Hindlimb muscle (tissue), 1 donor: ENCODE results near the gene KCNS1. TPM values are rescaled to one million over a fixed set of nuclear protein-coding genes. Genes with fewer than 3 reads are reported as not detected.
A peak's percentile ranks its signal among the peaks of the same experiment; 100 is the strongest.

Experiments used
- DNase-seq: peaks from one replicate; pipeline ENCODE4 v3.0.0-alpha.2; 2013
- polyA plus RNA-seq: library from polyadenylated mRNA; unstranded; fragments of 120-200 nt; gene quantifications from one replicate; pipeline ENCODE4 v1.2.1, GENCODE V29; 2013; ENCODE audit not compliant: insufficient read length

KCNS1 gene
- polyA plus RNA-seq, 1 donor = 0.04 TPM

DNA sequence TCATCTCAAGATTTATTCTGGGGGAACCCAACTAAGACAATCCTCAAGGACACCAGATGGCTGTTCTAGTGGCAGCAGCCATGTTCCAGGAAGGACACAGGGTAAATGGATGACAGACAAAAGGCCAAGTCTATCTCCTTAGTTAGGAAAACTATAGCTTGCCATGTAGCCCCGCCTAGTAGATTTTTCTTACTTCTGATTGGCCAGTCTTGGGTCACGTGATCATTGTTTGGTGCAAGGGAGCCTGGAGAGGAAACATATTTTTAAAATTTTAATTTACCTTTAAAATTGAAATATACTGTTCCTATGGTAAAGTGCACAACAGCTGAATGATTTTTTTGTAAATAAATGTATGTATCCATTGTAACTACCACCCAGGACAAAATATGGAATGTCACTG, 4.4 kb upstream of the KCNS1 start:
- DNase-seq = no peak

DNA sequence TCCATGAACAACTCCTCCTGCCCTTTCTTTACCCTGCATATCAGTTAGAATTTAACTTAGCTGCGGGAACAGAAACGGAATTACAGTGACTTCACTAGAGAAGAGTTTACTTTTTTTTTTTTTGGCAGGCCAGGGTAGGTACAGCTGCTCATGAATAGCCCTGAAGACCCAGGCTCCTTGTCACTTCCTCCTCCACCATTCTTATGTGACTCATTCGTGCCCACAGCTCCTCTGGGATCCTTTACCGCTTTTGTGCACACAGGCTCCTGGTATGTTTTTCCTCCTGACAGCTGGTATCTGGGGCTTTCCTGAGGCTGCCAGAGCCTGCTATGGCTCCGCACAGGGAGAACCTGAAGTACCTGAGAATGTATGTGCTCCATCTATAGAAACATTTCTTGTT, 3.9 kb upstream of the KCNS1 start:
- DNase-seq = no peak

DNA sequence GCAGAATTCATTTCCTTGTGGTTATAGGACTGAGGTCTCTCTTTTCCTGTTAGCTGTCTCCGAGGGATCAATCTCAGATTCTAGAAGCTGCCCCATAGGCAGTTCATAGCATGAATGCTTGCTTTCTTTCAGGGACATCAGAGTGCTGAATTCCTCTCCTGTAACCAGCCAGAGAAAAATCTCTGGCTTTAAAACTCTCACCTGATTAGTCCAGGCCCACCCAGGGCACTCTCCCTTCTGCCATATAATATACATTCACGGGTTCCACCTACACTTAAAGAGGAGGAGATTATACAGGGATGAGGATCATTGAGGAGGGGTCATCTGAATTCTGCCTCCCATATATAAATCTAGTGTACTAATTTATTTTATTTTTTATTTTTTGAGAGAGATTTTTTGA, 2.1 kb upstream of the KCNS1 start:
- no peak for DNase-seq

DNA sequence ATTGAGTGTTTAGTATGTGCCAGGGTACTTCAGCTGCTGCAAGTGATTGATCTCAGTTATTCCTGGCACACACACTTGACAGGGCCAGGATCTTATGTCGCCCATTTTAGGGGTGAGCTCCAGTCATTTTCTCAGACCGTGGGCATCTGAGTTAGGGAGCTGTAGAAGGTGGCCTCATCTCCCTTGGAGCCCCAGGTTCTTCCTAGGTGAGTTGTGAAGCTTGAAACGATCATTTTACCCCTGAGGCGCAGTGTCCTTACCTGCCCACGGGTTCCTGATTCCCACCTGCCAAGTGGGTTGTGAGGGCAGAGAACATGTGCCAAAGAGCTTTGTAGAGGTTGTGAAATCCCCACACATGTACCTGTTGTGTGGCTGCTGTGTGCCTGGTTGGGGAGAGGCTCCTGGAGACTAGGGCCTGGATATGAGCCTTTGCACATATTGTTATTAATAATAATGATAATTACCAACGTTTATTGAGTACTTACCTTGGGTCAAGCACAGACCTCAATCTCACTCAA, 465 bp upstream of the KCNS1 start:
- no peak for DNase-seq

DNA sequence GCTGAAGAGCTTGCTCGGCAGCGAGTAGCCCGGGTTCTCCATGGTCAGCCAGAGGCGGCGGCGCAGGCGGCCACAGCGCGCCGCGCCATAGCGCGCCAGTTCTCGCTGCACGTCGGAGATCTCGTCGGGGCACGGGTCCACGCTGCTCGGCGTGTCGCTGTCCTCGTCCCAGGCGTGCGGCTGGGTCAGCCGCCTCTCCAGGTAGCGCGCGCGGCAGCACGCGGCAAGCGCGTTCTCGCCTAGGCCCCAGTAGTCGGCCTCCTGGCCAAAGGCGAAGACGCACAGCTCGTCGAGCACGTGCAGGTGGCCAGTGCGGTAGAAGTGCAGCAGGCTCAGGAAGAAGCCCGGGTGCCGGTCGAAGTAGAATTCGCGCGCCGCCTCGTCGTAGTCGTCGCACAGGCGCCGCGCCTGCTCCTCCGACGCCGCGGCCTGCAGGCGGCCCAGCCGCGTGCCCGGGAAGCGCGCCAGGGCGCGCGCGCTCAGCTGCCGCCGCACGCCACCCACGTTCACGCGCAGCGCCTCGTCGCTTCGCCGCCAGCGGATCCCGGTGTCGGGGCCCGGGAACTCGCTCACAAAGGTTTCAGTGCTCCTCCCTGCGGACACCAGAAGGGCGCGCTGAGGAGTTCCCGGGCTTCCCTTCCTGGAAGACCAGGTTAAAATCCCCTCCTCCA, 2.7 kb downstream of the KCNS1 start:
- peak; percentile 22 for DNase-seq

DNA sequence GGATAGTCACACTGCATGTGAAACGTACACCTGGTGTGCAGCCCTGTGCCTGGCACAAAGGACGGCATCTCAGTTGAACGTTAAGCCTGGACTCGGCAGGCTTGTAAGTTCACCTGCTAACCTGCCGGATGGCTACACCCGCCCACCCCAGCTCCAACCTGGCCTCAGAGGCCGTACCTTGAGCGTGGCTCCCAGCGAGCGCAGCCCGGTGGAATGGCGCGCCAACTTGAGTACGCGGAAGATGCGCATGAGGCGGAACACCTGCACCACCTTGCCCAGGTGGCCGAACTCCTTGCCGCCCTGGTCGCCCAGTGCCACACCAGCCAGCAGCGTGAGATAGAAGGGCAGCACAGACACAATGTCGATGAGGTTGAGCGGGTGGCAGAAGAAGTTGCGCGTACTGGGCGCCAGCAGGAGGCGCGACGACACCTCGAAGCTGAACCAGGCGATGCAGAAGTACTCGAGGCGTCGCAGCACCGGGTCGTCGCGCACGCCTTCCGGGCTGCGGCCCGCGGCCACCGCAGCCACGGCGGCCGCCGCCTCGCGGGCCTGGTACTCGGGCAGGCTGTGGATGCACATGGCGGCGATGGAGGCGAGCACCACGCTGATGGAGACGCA, 3.3 kb downstream of the KCNS1 start:
- DNase-seq = no peak

DNA sequence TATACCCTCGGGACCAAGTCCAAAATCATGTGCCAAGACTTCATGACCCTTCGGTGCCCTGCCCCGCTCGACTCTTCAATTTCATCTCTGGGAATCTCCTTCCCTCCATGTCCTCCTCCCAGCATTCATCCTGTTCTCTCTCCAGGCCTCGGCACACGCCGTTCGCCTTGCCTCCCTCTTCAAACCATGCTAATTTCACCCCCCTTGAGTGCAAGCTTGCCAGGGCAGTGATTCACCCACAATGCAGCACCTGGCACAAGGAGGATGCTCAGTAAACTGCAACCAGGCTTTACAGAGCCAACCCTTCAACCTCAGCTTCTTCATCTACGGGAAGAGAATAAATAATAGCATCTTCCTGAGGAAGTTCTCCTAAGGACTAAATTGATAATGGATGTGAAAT, 4.1 kb downstream of the KCNS1 start:
- DNase-seq = no peak

DNA sequence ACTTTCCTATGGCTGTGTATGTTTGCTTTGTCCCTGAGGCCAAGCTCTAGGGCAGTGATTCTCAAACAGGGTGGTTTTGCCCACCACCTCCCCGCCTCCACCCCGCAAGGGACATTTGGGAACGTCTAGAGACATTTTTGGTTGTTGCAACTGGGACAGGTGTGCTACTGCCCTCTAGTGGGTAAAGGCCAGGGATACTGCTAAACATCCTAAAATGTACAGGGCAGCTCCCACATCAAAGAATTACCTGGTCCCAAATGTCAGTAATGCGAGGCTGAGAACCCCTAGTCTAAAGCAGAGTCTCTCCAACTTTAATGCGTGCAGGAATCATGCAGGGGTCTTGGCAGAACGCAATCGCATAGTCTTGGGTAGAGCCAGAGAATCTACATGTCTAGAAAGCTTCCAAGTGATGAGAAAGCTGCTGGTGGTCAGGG, 5.1 kb downstream of the KCNS1 start:
- DNase-seq = peak; percentile 47

DNA sequence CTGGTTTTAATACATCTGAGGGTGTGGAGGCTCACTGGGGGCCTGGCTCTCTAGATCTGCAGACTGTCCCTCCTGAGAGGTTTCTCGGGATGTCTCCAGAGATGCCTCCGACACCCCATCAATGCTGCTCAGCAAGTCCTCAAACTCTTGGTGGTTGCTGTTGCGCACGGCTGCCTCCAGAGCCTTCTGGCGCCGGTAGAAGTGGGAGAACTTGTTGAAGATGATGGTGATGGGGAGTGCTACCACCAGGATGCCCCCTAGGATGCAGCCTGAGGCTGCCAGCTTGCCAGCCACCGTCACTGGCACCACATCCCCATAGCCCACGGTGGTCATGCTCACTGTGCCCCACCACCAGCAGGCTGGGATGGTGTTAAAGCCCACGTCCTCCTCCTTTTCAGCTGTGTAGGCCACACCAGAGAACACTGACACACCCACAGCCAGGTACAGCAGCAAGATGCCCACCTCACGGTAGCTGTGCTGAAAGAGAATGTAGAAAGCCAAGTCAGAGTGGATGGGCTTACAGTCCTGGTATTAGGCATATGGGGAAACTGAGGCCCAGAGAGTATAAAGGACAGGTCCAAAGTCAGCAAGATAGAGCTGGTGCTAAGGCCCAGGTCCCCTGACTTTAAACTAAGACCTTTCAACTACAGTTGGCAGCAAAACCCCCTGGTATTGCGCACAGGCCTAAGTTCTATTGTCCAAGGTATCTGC, 5.9 kb downstream of the KCNS1 start:
- DNase-seq = no peak

DNA sequence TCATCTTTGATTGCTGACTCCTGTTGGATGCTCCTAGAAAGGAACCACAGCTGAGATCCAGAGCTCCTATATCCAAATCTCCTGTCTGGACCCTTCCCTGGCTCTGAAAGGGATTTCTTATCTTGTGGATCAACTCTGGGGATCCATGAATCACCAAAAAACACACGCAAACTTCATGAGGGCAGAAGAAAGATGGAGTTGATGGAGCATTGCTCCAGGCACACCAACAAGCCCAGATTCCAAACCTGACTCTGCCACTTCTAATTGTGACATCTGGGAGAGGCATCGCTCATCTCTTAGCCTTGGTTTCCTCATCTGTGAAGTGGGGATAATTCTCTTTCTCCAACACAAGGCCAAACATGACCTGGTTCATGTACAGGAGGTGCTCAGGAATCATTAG, 6.7 kb downstream of the KCNS1 start:
- no peak for DNase-seq

DNA sequence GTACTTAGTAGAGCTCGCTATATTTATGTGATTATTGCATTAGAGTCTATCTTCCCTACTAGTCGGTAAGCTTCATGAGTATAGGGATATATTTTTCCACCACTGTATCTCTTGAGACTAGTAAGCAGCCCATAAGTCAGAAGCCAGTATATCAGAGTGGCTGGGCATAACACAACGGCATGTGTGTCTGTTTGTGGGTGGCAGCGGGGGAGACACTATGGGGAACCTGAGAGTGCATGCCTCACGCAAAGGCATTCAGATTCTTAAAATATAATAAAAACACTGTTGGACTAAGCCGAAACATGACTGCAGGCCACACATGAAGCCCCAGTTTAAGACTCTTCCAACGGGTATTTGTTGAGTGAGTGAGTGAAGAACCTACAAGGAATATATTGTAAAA, 8.0 kb downstream of the KCNS1 start:
- DNase-seq = no peak

DNA sequence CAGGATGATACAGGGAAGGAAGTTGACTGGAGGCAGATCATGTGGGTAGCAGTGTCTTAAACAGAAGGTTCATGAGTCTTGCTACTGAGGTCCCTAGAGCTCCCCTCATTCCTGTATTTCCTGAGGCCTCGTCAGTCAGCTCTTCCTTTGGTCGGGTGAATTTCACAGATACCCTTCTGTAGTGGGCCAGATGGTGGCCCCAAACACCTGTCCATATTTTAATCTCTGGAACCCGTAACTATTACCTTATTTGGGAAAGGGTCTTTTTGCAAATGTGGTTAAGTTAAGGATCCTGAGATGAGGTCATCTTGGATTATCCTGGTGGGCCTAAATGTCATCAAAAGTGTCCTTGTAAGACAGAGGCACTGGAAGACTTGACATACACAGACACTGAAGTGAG, 9.6 kb downstream of the KCNS1 start:
- no peak for DNase-seq

DNA sequence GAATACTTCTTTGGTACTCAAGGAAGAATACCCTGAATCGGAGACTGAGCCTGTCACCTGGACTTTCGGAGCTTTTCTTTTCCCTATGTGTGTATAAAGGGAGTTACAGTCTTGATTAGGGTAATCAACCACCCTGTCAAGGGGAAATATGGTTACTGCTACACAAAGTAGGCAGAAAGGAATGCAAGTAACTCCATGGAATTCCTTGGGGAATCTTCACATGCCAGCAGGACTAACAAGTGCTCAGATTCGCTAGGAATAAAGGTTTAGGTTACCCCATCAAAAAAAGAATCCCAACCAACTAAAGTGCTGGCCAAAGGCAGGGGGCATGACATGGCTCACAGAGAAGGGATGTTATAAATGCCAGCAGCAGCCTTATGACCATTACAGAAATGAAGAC, 10.4 kb downstream of the KCNS1 start:
- no peak for DNase-seq

DNA sequence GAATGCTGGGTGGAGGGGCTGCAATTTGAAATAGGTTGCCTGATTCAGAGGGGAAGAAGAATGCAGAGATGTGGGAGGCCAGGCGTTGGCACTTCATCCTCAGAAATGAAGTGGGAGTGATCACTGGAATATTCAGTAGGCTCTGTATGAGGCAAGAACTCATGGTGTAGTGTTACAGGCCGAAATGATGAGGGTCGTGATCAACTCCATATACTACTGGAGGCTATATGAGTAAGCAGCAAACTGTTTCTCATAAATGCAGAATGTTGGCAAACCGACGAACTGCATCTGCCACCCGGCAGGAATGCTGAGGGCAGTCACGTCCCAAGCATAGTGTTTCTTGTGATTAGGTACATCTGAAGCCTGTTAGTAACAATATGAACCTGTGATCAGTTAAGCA, 12.7 kb downstream of the KCNS1 start:
- no peak for DNase-seq

DNA sequence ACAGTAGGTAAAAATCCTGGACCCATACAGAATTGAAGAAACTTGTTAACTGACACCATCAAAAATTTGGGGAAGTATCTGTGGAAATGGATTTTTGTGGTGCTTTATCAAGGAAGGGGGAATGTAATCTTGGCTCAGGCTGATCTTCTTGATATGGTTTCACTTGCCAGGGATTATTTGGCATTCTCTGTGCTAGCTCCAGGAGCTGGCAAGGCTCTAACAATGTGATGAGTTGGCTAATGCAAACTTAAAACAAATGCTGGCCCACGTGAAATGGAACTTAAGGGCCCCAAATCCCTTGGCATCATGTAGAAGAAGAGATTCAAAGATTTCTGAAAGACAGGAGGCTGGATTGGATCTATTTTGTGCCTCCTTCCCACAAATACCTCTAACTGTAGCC, 13.1 kb downstream of the KCNS1 start:
- no peak for DNase-seq

DNA sequence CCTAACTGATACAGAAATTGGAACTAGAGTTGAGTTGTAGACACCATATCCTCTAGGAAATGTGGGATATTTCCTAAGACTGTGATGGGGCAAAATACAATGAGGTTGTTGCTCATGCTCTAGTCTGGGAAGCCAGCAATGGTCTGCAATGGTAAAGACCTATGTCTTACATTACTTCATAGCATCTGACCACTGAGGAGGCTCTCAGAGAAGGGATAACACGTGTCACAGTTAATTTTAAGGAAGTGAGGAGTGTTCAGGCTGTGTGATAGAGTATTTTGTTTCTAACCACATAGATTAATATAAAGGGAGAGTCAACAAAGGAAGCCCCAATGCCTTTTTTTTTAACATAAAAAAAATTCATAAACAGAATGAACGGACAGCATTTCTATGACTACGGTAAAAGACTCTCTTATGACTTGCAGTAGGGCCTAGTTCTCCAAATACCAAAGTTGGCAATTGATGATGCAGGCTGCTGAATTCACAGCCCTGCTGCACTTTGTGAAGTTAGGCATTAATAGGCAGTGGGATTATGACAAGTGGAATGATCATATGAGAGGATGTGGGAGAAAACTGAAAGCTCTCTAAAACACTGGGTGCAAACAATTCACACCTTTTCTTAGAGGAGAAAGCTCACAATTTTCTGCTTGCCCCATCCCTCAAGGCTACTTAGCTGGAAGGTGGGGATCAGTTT, 13.7 kb downstream of the KCNS1 start:
- no peak for DNase-seq

DNA sequence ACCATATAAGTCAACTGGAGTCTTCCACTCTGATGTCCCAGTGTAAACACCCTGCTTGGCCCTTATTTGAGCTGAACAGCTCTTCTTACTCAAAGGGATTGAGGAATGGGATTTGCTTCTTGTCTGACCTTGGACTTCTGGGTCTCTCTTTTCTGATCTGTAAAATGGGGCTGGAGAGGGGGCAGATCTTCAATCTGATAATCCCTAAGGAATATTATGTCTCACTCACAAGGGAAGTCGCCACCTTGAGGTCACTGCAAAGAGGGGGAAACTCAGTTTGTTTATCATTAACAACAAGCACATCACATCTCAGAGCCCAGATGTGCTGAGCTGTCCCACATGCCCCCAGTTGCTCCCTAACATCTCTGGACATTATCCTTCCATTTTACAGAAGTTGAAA, 15.1 kb downstream of the KCNS1 start:
- DNase-seq = no peak

DNA sequence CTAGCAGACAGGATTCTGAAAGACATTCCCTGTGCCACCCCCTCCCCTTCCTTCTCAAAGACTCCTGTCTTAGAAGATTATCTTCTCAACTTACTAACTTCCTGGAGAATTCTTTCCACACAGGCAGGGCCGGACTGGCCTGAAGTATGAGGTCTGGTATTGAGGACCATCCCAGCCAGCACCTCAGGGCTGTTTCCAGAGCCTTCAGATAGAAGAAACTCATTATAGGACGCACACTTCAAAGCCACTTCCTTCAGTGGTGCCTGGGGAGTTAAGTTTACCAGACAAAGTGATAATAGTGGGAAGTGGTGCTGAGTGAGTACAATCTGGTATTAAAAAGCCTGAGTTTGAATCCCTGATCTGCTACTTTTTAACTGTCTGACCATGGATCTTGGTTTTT, 15.6 kb downstream of the KCNS1 start:
- no peak for DNase-seq

DNA sequence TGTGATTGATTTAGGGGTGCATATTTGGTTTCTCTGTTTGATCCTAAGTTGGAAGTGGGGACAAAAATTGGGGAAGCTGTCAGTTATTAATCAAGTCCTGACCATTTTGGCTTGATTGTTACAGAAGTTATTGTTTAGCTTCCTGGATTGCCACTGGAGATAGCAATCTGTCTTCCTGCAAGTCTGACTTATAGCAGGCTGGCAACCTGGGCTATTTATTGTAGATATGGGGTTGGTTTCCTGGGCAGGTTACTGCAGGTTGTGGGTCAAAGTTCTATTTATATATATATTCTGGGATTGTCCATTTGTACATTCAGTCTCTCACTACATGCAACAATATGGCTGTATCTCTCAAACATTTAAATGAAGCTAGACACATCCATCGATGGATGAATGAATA, 17.8 kb downstream of the KCNS1 start:
- DNase-seq = no peak

DNA sequence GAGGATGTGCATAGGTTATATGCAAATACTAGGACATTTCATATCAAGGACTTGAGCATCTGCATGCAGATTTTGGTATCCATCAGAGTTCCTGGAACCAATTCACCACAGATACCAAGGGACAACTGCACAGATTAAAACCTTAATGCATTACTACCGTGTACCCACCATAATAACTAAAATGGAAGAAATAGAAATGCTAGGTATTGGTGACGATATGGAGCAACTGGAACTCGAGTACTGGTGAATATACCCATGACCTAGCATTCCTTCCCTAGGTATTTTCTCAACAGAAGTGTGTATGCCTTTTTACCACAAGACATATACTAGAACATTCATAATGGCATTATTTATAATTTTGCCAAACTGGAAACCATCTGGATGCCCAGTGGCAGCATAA, 18.5 kb downstream of the KCNS1 start:
- no peak for DNase-seq

DNA sequence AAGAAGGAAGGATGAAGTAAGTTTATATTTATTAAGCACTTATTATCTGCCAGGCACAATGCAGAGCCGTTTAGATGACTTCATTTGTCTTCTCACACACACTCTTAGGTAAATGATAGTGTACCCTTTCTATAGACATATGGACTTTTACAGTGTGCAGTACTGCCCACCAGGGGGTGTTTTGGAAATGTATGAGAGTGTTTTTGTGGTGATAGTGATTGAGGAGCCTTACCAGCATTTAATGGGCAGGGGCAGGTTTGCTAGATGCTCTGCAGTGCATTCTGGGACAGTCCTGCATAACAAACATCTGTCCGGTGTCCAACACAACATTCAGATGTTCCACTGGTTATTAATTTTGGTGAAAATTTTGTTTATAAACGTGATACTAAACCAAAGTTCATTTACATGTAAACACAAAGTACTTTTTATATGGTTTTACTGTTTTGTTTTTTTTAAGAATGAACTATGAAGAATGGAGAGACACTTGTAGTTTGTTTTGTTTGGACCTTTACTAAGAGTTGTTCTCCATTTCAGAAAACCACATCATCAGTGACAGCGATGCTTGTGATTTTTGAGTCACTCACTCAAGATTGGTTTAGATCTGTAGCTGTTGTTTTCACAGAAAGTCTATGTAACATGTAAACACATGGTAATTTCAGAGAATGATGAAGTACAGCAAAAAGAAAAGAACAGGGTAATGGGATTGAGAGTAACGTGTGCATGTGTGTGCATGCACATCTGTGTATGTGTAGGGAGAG, 19.9 kb downstream of the KCNS1 start:
- DNase-seq = no peak

DNA sequence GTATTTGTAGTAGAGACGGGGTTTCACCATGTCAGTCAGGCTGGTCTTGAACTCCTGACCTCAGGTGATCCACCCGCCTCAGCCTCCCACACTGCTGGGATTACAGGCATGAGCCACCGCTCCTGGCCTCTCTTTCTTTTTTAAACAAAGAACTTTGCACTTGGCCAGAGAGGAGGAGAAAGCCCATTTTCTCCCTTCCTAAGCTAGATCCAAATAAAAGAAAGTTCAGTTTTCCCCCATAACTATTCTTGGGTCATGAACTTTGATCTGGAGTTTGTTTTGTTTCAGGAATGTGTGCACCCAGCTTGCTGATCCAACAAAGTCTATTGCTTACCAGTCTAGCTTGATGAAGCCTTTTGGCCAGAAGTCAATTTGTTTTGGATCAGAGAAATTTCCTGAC, 23.4 kb downstream of the KCNS1 start:
- no peak for DNase-seq

DNA sequence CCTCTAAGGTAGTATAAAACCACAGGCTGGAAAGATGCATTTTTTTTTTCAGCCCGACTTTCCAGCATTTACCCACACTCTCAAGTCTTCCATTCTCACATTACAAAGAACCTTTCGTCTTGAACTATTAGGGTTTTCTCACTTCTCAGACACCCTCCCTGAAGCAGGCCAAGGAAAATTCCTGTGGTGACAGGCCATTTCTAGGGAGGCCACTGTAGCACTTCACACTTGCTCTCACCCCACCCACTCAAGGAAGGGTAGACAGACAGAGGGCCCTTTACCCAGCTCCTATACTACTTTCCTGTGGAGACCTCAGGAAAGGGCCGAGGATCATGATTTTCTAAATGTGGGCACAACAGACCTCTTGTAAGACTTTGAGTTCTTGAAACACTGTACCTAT, 27.7 kb downstream of the KCNS1 start:
- no peak for DNase-seq
